Mesenchymal stem cell (in vitro differentiated cells and primary cell): ENCODE results near the gene SUN2.

ENCODE experiments used
- DNase-seq: peaks from one replicate; pipeline ENCODE4 v3.0.0-alpha.2; 2013
- H2AFZ ChIP-seq: one replicate; pipeline ENCODE4 v1.6.1; 2013; ENCODE audit warnings: low read depth, mild to moderate bottlenecking, control low read depth, inconsistent platforms, low read length, moderate library complexity
- H2AK5ac ChIP-seq: 2 replicates; pipeline ENCODE4 v1.6.1; 2013; ENCODE audit warnings: low read length, moderate library complexity, mild to moderate bottlenecking, inconsistent platforms; ENCODE audit not compliant: severe bottlenecking
- H2BK120ac ChIP-seq: one replicate; pipeline ENCODE4 v1.6.1; 2013; ENCODE audit warnings: low read depth, mild to moderate bottlenecking, inconsistent platforms, low read length, moderate library complexity
- H2BK12ac ChIP-seq, 2 experiments: one replicate each; pipeline ENCODE4 v1.6.1; 2013; ENCODE audit warnings: inconsistent platforms in 2 of 2, low read length in 2 of 2, mild to moderate bottlenecking in 2 of 2, moderate library complexity in 2 of 2, control low read depth in 1 of 2
- H2BK15ac ChIP-seq: one replicate; pipeline ENCODE4 v1.6.1; 2013; ENCODE audit warnings: mild to moderate bottlenecking, low read depth, inconsistent platforms; ENCODE audit not compliant: poor library complexity, severe bottlenecking
- H2BK5ac ChIP-seq: 2 replicates; pipeline ENCODE4 v1.6.1; 2013; ENCODE audit warnings: low read depth, mild to moderate bottlenecking, low read length, control low read depth, inconsistent platforms; ENCODE audit not compliant: poor library complexity, severe bottlenecking
- H3K14ac ChIP-seq, 2 experiments: one replicate each; pipeline ENCODE4 v1.6.1; 2013; ENCODE audit warnings: inconsistent platforms in 2 of 2, low read length in 2 of 2, control low read depth in 1 of 2, mild to moderate bottlenecking in 1 of 2, moderate library complexity in 1 of 2
- H3K18ac ChIP-seq, 2 experiments: one replicate each; pipeline ENCODE4 v1.6.1; 2013; ENCODE audit warnings: inconsistent platforms in 2 of 2, low read length in 2 of 2, control low read depth in 1 of 2, low read depth in 1 of 2, mild to moderate bottlenecking in 1 of 2
- H3K23ac ChIP-seq, 2 experiments: one replicate each; pipeline ENCODE4 v1.6.1; 2013; ENCODE audit warnings: inconsistent platforms in 2 of 2, low read length in 2 of 2, mild to moderate bottlenecking in 2 of 2, moderate library complexity in 2 of 2, control low read depth in 1 of 2
- H3K27ac ChIP-seq: 2 replicates; pipeline ENCODE4 v1.5.1; 2013; ENCODE audit warnings: mild to moderate bottlenecking, moderate library complexity, low read length, control low read depth, inconsistent platforms; ENCODE audit not compliant: poor library complexity, severe bottlenecking
- H3K27me3 ChIP-seq, 2 experiments: 2 replicates each; pipeline versions ENCODE4 v1.6.1 to v1.7.0; 2013; ENCODE audit warnings: low read length in 2 of 2, mild to moderate bottlenecking in 2 of 2, moderate library complexity in 2 of 2, control low read depth in 1 of 2, inconsistent platforms in 1 of 2; ENCODE audit not compliant: control insufficient read depth in 1 of 2, insufficient read depth in 1 of 2
- H3K36me3 ChIP-seq, 2 experiments: 2 replicates each; pipeline versions ENCODE4 v1.6.1 to v1.7.0; 2013; ENCODE audit warnings: low read length in 2 of 2, control low read depth in 1 of 2, inconsistent platforms in 1 of 2, low read depth in 1 of 2, mild to moderate bottlenecking in 1 of 2; ENCODE audit not compliant: insufficient read depth in 2 of 2, control insufficient read depth in 1 of 2
- H3K4ac ChIP-seq, 2 experiments: one replicate each; pipeline ENCODE4 v1.6.1; 2013; ENCODE audit warnings: inconsistent platforms in 2 of 2, low read length in 2 of 2, mild to moderate bottlenecking in 2 of 2, moderate library complexity in 2 of 2, control low read depth in 1 of 2, low read depth in 1 of 2
- H3K4me1 ChIP-seq: 2 replicates; pipeline ENCODE4 v1.6.1; 2013; ENCODE audit warnings: low read depth, low read length, control low read depth; ENCODE audit not compliant: control insufficient read depth, insufficient read depth
- H3K4me2 ChIP-seq: 2 replicates; pipeline ENCODE4 v1.6.1; 2013; ENCODE audit warnings: low read length, mild to moderate bottlenecking, inconsistent platforms; ENCODE audit not compliant: poor library complexity, severe bottlenecking
- H3K4me3 ChIP-seq, 2 experiments: 2 replicates each; pipeline versions ENCODE4 v1.5.1 to v1.7.0; 2013; ENCODE audit warnings: low read length in 2 of 2, mild to moderate bottlenecking in 2 of 2, control low read depth in 1 of 2, low read depth in 1 of 2; ENCODE audit not compliant: insufficient read depth in 1 of 2
- H3K79me1 ChIP-seq: replicated peaks from 2 replicates; pipeline ENCODE4 v1.6.1; 2013; ENCODE audit warnings: mild to moderate bottlenecking, control low read depth, low read length, inconsistent platforms; ENCODE audit not compliant: poor library complexity, severe bottlenecking
- H3K9ac ChIP-seq: 2 replicates; pipeline ENCODE4 v1.7.0; 2013; ENCODE audit warnings: mild to moderate bottlenecking, low read length, moderate library complexity
- H3K9me3 ChIP-seq: 2 replicates; pipeline ENCODE4 v1.7.0; 2013; ENCODE audit warnings: mild to moderate bottlenecking, low read length; ENCODE audit not compliant: control insufficient read depth
- H4K8ac ChIP-seq: one replicate; pipeline ENCODE4 v1.6.1; 2013; ENCODE audit warnings: inconsistent platforms, mild to moderate bottlenecking, low read length, moderate library complexity
- H4K91ac ChIP-seq: one replicate; pipeline ENCODE4 v1.6.1; 2013; ENCODE audit warnings: mild to moderate bottlenecking, low read length, inconsistent platforms
- WGBS: methylation state at CpG from one replicate; pipeline ENCODE4 v1.1.7; 2013; ENCODE audit warnings: mixed read lengths; 5-methylcytosine and 5-hydroxymethylcytosine counted together

SUN2 gene

GRCh38 chr22:38750104-38750503 lies 5.7 kb downstream of the SUN2 start:
- Histone ChIP-seq H3K4me3 (no peak overlapping the region), H2BK5ac (no peak overlapping the region), H3K14ac (no peak overlapping the region), H3K23ac (no peak overlapping the region), H3K4me2 (no peak overlapping the region), H3K27ac (no peak overlapping the region), H3K36me3 (peaks cover 68 to 69% of the 10 kb centered on the region in 2 experiments), H3K4me1 (peaks cover 8% of the 10 kb centered on the region), H4K91ac (no peak overlapping the region), H3K9me3 (no peaks in the 10 kb centered on the region), H2BK120ac (no peak overlapping the region), H3K18ac (no peak overlapping the region), H4K8ac (no peak overlapping the region), H3K27me3 (no peaks in the 10 kb centered on the region), H2BK15ac (no peak overlapping the region), H2AFZ (no peak overlapping the region), H3K4ac (no peak overlapping the region), H2BK12ac (no peak overlapping the region), H3K9ac (no peak overlapping the region), H3K79me1 (peaks cover 22% of the 10 kb centered on the region), H2AK5ac (no peak overlapping the region)
- WGBS = over 99% methylated on average over 12 of the region's 14 CpGs
- DNase-seq = no peak

GRCh38 chr22:38748487-38749136 lies 7.2 kb downstream of the SUN2 start:
- no peak overlapping the region for H3K14ac ChIP-seq
- 93% methylated on average over 14 of the region's 14 CpGs for WGBS
- no peak overlapping the region for H2BK120ac ChIP-seq
- H2BK12ac ChIP-seq = no peak overlapping the region
- H3K23ac ChIP-seq = no peak overlapping the region
- H3K4me3 ChIP-seq = no peak overlapping the region
- H4K8ac ChIP-seq = no peak overlapping the region
- no peak overlapping the region for H4K91ac ChIP-seq
- H2AFZ ChIP-seq = no peak overlapping the region
- no peak overlapping the region for H3K4ac ChIP-seq
- H2BK15ac ChIP-seq = no peak overlapping the region
- peaks cover 78 to 83% of the 10 kb centered on the region in 2 experiments for H3K36me3 ChIP-seq
- DNase-seq = no peak
- H3K9me3 ChIP-seq = no peaks in the 10 kb centered on the region
- no peak overlapping the region for H3K4me2 ChIP-seq
- no peak overlapping the region for H3K27ac ChIP-seq
- H2BK5ac ChIP-seq = no peak overlapping the region
- H2AK5ac ChIP-seq = no peak overlapping the region
- H3K4me1 ChIP-seq = peaks cover 6% of the 10 kb centered on the region
- no peak overlapping the region for H3K18ac ChIP-seq
- peaks cover 19% of the 10 kb centered on the region for H3K79me1 ChIP-seq
- H3K27me3 ChIP-seq = no peaks in the 10 kb centered on the region
- no peak overlapping the region for H3K9ac ChIP-seq

GRCh38 chr22:38745676-38746460 lies 9.9 kb downstream of the SUN2 start:
- Histone ChIP-seq H3K4me3 (no peak overlapping the region), H2BK5ac (no peak overlapping the region), H3K4ac (no peak overlapping the region), H3K27me3 (no peaks in the 10 kb centered on the region), H2AK5ac (no peak overlapping the region), H3K9me3 (no peaks in the 10 kb centered on the region), H4K91ac (no peak overlapping the region), H2BK12ac (no peak overlapping the region), H2AFZ (no peak overlapping the region), H2BK15ac (no peak overlapping the region), H3K9ac (no peak overlapping the region), H3K14ac (no peak overlapping the region), H3K4me2 (no peak overlapping the region), H3K23ac (no peak overlapping the region), H3K27ac (no peak overlapping the region), H3K79me1 (peaks cover 11% of the 10 kb centered on the region), H2BK120ac (no peak overlapping the region), H3K18ac (no peak overlapping the region), H3K4me1 (peaks cover 3% of the 10 kb centered on the region), H4K8ac (no peak overlapping the region), H3K36me3 (peaks cover 81 to 92% of the 10 kb centered on the region in 2 experiments)
- WGBS = 94% methylated on average over 13 of the region's 14 CpGs
- no peak for DNase-seq

GRCh38 chr22:38744981-38745380 lies 10.8 kb downstream of the SUN2 start:
- Histone ChIP-seq H2BK120ac (no peak overlapping the region), H3K27me3 (no peaks in the 10 kb centered on the region), H2AFZ (no peak overlapping the region), H3K14ac (no peak overlapping the region), H2AK5ac (no peak overlapping the region), H3K79me1 (peaks cover 11% of the 10 kb centered on the region), H3K4me1 (peaks cover 3% of the 10 kb centered on the region), H3K4me3 (no peak overlapping the region), H2BK15ac (no peak overlapping the region), H3K4me2 (no peak overlapping the region), H2BK12ac (no peak overlapping the region), H3K23ac (no peak overlapping the region), H4K8ac (no peak overlapping the region), H3K9ac (no peak overlapping the region), H3K36me3 (peaks cover 81 to 92% of the 10 kb centered on the region in 2 experiments), H4K91ac (no peak overlapping the region), H3K9me3 (no peaks in the 10 kb centered on the region), H3K27ac (no peak overlapping the region), H3K4ac (no peak overlapping the region), H3K18ac (no peak overlapping the region), H2BK5ac (no peak overlapping the region)
- no peak for DNase-seq
- whole genome bisulfite sequencing = 97% methylated on average over 5 of the region's 6 CpGs
